LNCaP clone FGC (cell line): ENCODE data around the gene CXCL8.

Experiments used
- DNase-seq: peaks from one replicate; pipeline ENCODE4 v3.0.0-alpha.2; 2011; ENCODE audit warnings: low read depth
- H3K4me3 ChIP-seq: 2 replicates; pipeline ENCODE4 v1.5.1; 2011; ENCODE audit warnings: mild to moderate bottlenecking, low read depth, low read length, control low read depth
- TF ChIP-seq, protein P1 (sequence below): IDR thresholded peaks from 2 replicates; pipeline ENCODE4 v1.5.1; 2012; ENCODE audit warnings: mild to moderate bottlenecking; ENCODE audit not compliant: control insufficient read depth, insufficient read depth; ENCODE audit errors: extremely low read depth

The CXCL8 gene

DNA sequence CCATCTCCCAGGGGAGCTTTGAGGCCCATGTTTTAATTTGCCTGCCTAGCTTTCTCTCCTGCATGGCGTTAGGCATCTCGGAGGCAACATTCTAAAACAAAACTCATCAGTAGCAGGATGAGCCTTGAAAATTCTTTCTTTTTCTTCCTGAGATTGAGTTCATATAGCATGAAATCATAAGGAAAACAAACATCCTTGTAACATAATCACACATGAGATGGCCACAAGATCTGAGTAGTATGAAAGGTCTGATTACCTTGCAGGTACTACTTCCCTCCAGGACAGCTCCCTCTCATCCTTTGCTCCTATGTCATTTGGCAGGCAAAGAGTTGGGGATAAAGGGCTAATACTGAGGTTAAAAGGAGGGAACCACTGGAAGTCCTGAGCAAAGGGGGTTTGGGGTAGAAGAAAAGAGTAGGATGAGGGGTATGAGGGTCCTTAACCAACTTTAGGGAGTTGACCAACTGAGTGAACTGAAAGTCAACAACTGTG, 37.5 kb upstream of the CXCL8 start:
- TF ChIP-seq, protein P1, sequence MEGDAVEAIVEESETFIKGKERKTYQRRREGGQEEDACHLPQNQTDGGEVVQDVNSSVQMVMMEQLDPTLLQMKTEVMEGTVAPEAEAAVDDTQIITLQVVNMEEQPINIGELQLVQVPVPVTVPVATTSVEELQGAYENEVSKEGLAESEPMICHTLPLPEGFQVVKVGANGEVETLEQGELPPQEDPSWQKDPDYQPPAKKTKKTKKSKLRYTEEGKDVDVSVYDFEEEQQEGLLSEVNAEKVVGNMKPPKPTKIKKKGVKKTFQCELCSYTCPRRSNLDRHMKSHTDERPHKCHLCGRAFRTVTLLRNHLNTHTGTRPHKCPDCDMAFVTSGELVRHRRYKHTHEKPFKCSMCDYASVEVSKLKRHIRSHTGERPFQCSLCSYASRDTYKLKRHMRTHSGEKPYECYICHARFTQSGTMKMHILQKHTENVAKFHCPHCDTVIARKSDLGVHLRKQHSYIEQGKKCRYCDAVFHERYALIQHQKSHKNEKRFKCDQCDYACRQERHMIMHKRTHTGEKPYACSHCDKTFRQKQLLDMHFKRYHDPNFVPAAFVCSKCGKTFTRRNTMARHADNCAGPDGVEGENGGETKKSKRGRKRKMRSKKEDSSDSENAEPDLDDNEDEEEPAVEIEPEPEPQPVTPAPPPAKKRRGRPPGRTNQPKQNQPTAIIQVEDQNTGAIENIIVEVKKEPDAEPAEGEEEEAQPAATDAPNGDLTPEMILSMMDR = no peak
- no peak overlapping the region for H3K4me3 ChIP-seq
- no peak for DNase-seq

DNA sequence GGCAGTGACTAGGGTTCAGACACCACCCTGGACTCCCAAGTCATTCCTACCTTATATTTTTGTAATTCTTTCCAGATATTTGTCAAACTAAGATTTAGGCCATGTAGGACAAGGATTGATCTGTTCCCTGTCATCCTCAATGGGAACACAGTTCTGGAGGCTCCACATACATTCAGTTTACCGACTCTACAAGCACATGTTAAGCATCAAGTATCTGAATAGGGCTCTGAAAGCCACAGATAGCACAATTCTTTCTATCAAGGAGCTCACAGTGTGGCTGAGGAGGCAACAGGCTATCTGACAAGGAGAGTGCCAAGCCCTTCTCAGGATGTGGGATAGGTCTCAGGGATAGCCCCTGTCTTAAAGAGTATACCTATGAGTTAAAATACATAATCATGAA, 37.0 kb upstream of the CXCL8 start:
- DNase-seq = no peak
- TF ChIP-seq, protein P1 = no peak
- H3K4me3 ChIP-seq = no peak overlapping the region

DNA sequence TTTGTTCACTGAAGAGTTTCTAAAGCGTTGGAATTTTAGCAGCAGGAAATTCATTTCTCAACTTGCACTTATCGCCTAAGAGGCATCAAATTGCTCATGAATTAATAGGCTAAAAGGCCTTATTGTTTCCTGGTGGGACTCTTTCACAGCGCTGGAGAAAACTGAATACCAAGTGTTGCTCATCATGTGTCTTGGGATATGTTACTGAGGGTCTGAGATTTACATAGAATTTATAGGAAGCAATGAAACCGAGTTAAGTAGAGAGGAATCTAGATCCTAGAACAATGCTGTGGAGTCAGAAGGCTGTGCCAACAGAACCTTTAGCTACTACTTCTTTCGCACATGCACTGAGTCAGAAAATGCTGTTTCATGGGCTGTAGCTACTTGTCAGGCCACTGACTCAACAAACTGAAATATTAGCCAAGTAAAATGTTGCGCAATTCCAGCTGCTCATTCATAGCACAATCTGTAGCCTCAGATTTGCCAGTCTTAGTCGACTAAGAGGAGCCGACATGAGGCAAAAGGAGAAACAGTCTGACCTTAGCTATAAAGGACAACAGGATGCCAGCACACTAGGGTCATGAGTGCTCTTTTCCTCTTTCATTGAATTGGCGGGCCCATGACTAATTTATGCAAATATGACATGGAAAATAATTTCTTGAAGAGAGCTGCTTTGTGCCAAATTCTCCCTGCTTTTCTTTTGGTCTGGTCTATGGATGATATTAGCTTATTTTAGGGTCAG, 35.9 kb upstream of the CXCL8 start:
- peak; percentile 59 for DNase-seq
- TF ChIP-seq, protein P1 = no peak
- no peak overlapping the region for H3K4me3 ChIP-seq

DNA sequence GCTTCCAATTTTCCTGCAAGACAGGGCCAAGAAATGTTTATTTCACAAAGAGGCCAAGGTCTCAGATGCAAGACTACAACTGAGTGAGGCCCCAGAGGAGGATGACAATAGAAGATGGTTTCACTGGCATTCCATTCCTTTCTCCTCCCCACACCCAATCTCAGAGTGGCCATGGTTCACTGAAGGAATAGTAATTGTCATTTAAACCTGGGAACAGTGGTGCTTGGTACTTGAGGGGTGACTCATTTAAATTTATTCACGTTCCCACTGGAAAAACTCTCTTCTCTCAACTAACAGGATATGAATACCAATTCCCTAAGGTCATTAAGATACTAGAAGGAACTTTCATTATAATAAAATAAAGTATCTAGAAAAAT, 35.3 kb upstream of the CXCL8 start:
- TF ChIP-seq, protein P1 = no peak
- DNase-seq = no peak

DNA sequence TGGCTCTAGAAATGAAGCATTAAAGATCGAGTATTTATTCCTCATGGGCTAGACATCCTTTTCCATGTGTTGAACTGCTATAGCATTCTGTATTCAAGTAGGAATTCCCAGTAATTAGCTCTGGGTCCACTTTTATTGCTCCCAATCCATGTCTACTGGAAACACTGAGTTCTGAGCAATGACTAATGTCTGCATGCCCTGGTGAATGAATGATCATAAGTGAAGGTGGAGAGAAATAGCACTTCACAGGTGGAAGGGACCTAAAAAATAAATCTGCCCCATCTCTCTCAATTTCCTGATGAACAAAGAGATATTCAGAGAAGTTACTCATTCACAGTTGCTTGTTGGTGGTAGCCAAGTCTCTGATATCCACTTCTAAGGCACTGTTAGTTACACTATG, 34.6 kb upstream of the CXCL8 start:
- TF ChIP-seq, protein P1 = no peak
- DNase-seq = no peak
- no peak overlapping the region for H3K4me3 ChIP-seq

More for the DNA sequence above, 35.3 kb upstream of the CXCL8 start:
- no peak overlapping the region for H3K4me3 ChIP-seq

DNA sequence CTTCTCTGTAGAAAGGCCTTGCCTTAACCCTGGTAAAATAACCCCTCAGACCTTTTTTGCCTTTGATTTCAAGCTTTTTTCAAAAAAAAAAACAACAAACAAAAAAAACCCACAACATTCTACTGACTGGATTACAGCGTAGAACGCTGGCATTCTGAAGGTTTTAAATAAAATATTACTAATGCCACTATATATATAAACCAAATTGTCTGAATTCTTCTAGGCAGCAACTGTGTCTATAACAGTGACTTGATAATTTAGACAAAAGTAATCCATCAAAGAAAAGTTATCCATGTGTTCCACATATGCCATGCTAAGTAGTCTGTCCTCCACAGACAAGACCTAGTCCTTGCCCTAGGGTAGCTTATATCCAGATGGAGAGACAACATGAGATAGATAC, 33.6 kb upstream of the CXCL8 start:
- TF ChIP-seq, protein P1 = no peak
- DNase-seq = no peak
- H3K4me3 ChIP-seq = no peak overlapping the region
